IMR-90 (cell line): ENCODE data around the gene TAF11L13. TPM values are rescaled to one million over a fixed set of nuclear protein-coding genes. Genes with fewer than 3 reads are reported as not detected.

Experiments
- ATAC-seq: fragments of 200-7000 bp; cut with Tn5 transposase; 2 replicates; pipeline ENCODE4 v1.9.1; 2020; ENCODE audit warnings: low read depth, mild to moderate bottlenecking, moderate library complexity
- BruUV-seq: library from RNA; stranded (reverse); fragments of 400-500 nt; replicated peaks from 2 replicates; lab custom pipeline; 2021; lab: Mats Ljungman, UMichigan
- CTCF ChIA-PET: fragments of 300-600 bp; formaldehyde crosslinking; extraction: SDS; loops from one replicate; lab custom pipeline; 2021; ENCODE audit warnings: antibody characterized with exemption; lab: Yijun Ruan, JAX
- POLR2A ChIA-PET: fragments of 300-600 bp; sonication (Branson Sonifier 250); formaldehyde crosslinking; loops from one replicate; lab custom pipeline; 2022; ENCODE audit warnings: antibody characterized with exemption; ENCODE audit not compliant: unreplicated experiment; lab: Charles Lee
- DNase-seq: peaks from one replicate; pipeline ENCODE4 v3.0.0; 2013
- H2AFZ ChIP-seq: replicated peaks from 2 replicates; pipeline ENCODE3; 2013; ENCODE audit warnings: low read length, mild to moderate bottlenecking; ENCODE audit not compliant: poor library complexity
- H2AK5ac ChIP-seq: 2 replicates; pipeline ENCODE4 v1.6.1; 2013; ENCODE audit warnings: low read depth, low read length, inconsistent platforms
- H2AK9ac ChIP-seq: replicated peaks from 2 replicates; pipeline ENCODE3; 2013; ENCODE audit warnings: mild to moderate bottlenecking, low read depth, low read length, moderate library complexity; ENCODE audit not compliant: poor library complexity
- H2BK120ac ChIP-seq: 2 replicates; pipeline ENCODE4 v1.6.1; 2013; ENCODE audit warnings: low read depth, low read length, inconsistent platforms
- H2BK15ac ChIP-seq: 3 replicates; pipeline ENCODE4 v1.6.1; 2013; ENCODE audit warnings: low read depth, low read length, inconsistent platforms
- H2BK20ac ChIP-seq: 2 replicates; pipeline ENCODE4 v1.6.1; 2013; ENCODE audit warnings: low read depth, mild to moderate bottlenecking, inconsistent platforms, low read length, moderate library complexity
- H2BK5ac ChIP-seq: 2 replicates; pipeline ENCODE4 v1.6.1; 2013; ENCODE audit warnings: mild to moderate bottlenecking, low read depth, low read length, inconsistent platforms; ENCODE audit not compliant: poor library complexity, severe bottlenecking
- H3K14ac ChIP-seq: replicated peaks from 2 replicates; pipeline ENCODE4 v1.6.1; 2013; ENCODE audit warnings: low read depth, low read length, inconsistent platforms
- H3K18ac ChIP-seq: 2 replicates; pipeline ENCODE4 v1.6.1; 2013; ENCODE audit warnings: low read depth, low read length, control low read depth
- H3K23ac ChIP-seq: 2 replicates; pipeline ENCODE4 v1.6.1; 2013; ENCODE audit warnings: low read depth, low read length, inconsistent platforms
- H3K27ac ChIP-seq: 2 replicates; pipeline ENCODE4 v1.5.1; 2013; ENCODE audit warnings: mild to moderate bottlenecking, control low read depth, low read length; ENCODE audit not compliant: insufficient read depth
- H3K27me3 ChIP-seq: 2 replicates; pipeline ENCODE4 v1.6.1; 2013; ENCODE audit warnings: low read length; ENCODE audit not compliant: control insufficient read depth, insufficient read depth
- H3K36me3 ChIP-seq: 2 replicates; pipeline ENCODE4 v1.6.1; 2013; ENCODE audit warnings: low read length, mixed read lengths; ENCODE audit not compliant: control insufficient read depth, insufficient read depth
- H3K4ac ChIP-seq: 2 replicates; pipeline ENCODE4 v1.6.1; 2013; ENCODE audit warnings: low read depth, low read length, inconsistent platforms
- H3K4me1 ChIP-seq: 2 replicates; pipeline ENCODE4 v1.6.1; 2013; ENCODE audit warnings: low read length, mixed read lengths; ENCODE audit not compliant: control insufficient read depth, insufficient read depth
- H3K4me2 ChIP-seq: 2 replicates; pipeline ENCODE4 v1.6.1; 2013; ENCODE audit warnings: low read depth, mild to moderate bottlenecking, control low read depth, low read length, moderate library complexity
- H3K4me3 ChIP-seq: 2 replicates; pipeline ENCODE4 v1.5.1; 2013; ENCODE audit warnings: low read depth, mild to moderate bottlenecking, control low read depth, low read length, moderate library complexity; ENCODE audit not compliant: insufficient read depth
- H3K56ac ChIP-seq: 2 replicates; pipeline ENCODE4 v1.6.1; 2013; ENCODE audit warnings: low read length, inconsistent platforms; ENCODE audit not compliant: insufficient read depth; ENCODE audit errors: extremely low read depth
- H3K79me1 ChIP-seq, 2 experiments: 2 replicates each; pipeline ENCODE4 v1.6.1; 2013; ENCODE audit warnings: low read length in 2 of 2, inconsistent platforms in 1 of 2, low read depth in 1 of 2
- H3K9ac ChIP-seq: 2 replicates; pipeline ENCODE4 v1.6.1; 2013; ENCODE audit warnings: low read depth, low read length, control low read depth
- H3K9me1 ChIP-seq: 2 replicates; pipeline ENCODE4 v1.6.1; 2013; ENCODE audit warnings: low read length, inconsistent platforms; ENCODE audit not compliant: insufficient read depth
- H3K9me3 ChIP-seq: 2 replicates; pipeline ENCODE4 v1.6.1; 2013; ENCODE audit warnings: low read length; ENCODE audit not compliant: control insufficient read depth, insufficient read depth
- H4K20me1 ChIP-seq: 2 replicates; pipeline ENCODE4 v1.6.1; 2013; ENCODE audit warnings: low read length, inconsistent platforms; ENCODE audit not compliant: insufficient read depth
- H4K5ac ChIP-seq: 2 replicates; pipeline ENCODE4 v1.6.1; 2013; ENCODE audit warnings: mild to moderate bottlenecking, low read depth, low read length, control low read depth
- H4K8ac ChIP-seq, 2 experiments: 2 replicates each; pipeline ENCODE4 v1.6.1; 2013; ENCODE audit warnings: low read depth in 2 of 2, low read length in 2 of 2, control low read depth in 1 of 2, inconsistent platforms in 1 of 2
- H4K91ac ChIP-seq: 2 replicates; pipeline ENCODE4 v1.6.1; 2013; ENCODE audit warnings: low read depth, low read length, inconsistent platforms; ENCODE audit not compliant: insufficient read depth
- CEBPB ChIP-seq: IDR thresholded peaks from 2 replicates; pipeline ENCODE4 v1.6.1; 2012; ENCODE audit warnings: low read depth, low read length, improper control_type of control experiment
- CHD1 ChIP-seq: IDR thresholded peaks from 2 replicates; pipeline ENCODE4 v1.6.1; 2012; ENCODE audit warnings: low read depth, low read length, improper control_type of control experiment
- FOS ChIP-seq: fragments of 150-350 bp; IDR thresholded peaks from 2 replicates; pipeline ENCODE4 v1.6.1; 2016; ENCODE audit warnings: low read depth, low read length
- MAFK ChIP-seq: IDR thresholded peaks from 2 replicates; pipeline ENCODE4 v1.6.1; 2012; ENCODE audit warnings: low read depth, low read length, improper control_type of control experiment
- RCOR1 ChIP-seq: IDR thresholded peaks from 2 replicates; pipeline ENCODE4 v1.6.1; 2012; ENCODE audit warnings: mild to moderate bottlenecking, low read length, improper control_type of control experiment; ENCODE audit not compliant: insufficient replicate concordance
- SMC3 ChIP-seq: fragments of 150-350 bp; IDR thresholded peaks from 2 replicates; pipeline ENCODE4 v1.6.1; 2016; ENCODE audit warnings: low read depth, mild to moderate bottlenecking, antibody characterized with exemption, low read length, moderate library complexity
- WGBS, 2 experiments: methylation state at CpG; one replicate each; pipeline versions ENCODE4 v1.1.5 to v1.1.7; 2013; ENCODE audit warnings: missing lambda C conversion rate in 2 of 2; ENCODE audit not compliant: insufficient read length in 1 of 2; ENCODE audit errors: extremely low coverage in 2 of 2; 5-methylcytosine and 5-hydroxymethylcytosine counted together
- dilution Hi-C: fragments of 300-500 bp; cut with HindIII; formaldehyde crosslinking; loops from one replicate; pipeline ENCODE4 v1.14.3; 2018; ENCODE audit warnings: low sequenced_read_pairs; ENCODE audit not compliant: unreplicated experiment
- in situ Hi-C: fragments of 300-500 bp; cut with MboI; formaldehyde crosslinking; loops from 3 replicates; pipeline ENCODE4 v1.14.3; 2019; ENCODE audit warnings: low sequenced_read_pairs, inconsistent platforms, mixed read lengths
- intact Hi-C: fragments of 100-400 bp; cut with micrococcal nuclease; formaldehyde crosslinking; loops from 2 replicates; pipeline ENCODE4 v1.10.0; 2022
- polyA plus RNA-seq, 3 experiments: library from polyadenylated mRNA; depleted of rRNA; stranded (reverse); fragments of >200 nt; gene quantifications; 2 replicates each; pipeline ENCODE4 v1.2.3, GENCODE V29; 2012; ENCODE audit warnings: low replicate concordance in 1 of 3
- total RNA-seq: library from RNA; depleted of rRNA; stranded (reverse); fragments of >200 nt; gene quantifications from 2 replicates; pipeline ENCODE4 v1.2.3, GENCODE V29; 2012
- TF ChIP-seq, protein P1 (sequence below): fragments of 150-350 bp; IDR thresholded peaks from 2 replicates; pipeline ENCODE4 v1.6.1; 2016; ENCODE audit warnings: low read depth, mild to moderate bottlenecking, low read length, moderate library complexity, borderline replicate concordance

The TAF11L13 gene
- total and polyA plus RNA-seq, 2 of the 4 experiments (the other 2 are of a cell fraction): not detected

GRCh38 chr5:17678751-17679324 lies 47.0 kb downstream of the TAF11L13 start:
- no peak overlapping the region for H2BK120ac ChIP-seq
- H3K4me3 ChIP-seq: no peak overlapping the region
- no peak overlapping the region for H2AK9ac ChIP-seq
- H3K36me3 ChIP-seq: no peaks in the 10 kb centered on the region
- no peak overlapping the region for H3K9ac ChIP-seq
- H3K23ac ChIP-seq: no peak overlapping the region
- ChIA-PET POLR2A (no interaction called here), CTCF (no interaction called here)
- no peaks in the 10 kb centered on the region for H3K9me1 ChIP-seq
- H2BK5ac ChIP-seq: no peak overlapping the region
- H4K20me1 ChIP-seq: no peaks in the 10 kb centered on the region
- DNase-seq (no peak), ATAC-seq (no peak)
- no peaks in the 10 kb centered on the region for H3K27me3 ChIP-seq
- H3K18ac ChIP-seq: no peak overlapping the region
- H3K4me1 ChIP-seq: no peaks in the 10 kb centered on the region
- no peak overlapping the region for H3K14ac ChIP-seq
- TF ChIP-seq RCOR1 (no peak), FOS (no peak), MAFK (no peak), SMC3 (no peak), CEBPB (no peak), CHD1 (no peak)
- TF ChIP-seq, protein P1, sequence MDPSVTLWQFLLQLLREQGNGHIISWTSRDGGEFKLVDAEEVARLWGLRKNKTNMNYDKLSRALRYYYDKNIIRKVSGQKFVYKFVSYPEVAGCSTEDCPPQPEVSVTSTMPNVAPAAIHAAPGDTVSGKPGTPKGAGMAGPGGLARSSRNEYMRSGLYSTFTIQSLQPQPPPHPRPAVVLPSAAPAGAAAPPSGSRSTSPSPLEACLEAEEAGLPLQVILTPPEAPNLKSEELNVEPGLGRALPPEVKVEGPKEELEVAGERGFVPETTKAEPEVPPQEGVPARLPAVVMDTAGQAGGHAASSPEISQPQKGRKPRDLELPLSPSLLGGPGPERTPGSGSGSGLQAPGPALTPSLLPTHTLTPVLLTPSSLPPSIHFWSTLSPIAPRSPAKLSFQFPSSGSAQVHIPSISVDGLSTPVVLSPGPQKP: no peak
- H4K91ac ChIP-seq: no peak overlapping the region
- no peaks in the 10 kb centered on the region for H3K79me1 ChIP-seq
- H2BK20ac ChIP-seq: no peak overlapping the region
- no peak overlapping the region for H3K4me2 ChIP-seq
- no peak overlapping the region for H2BK15ac ChIP-seq
- in situ Hi-C loops: no loop called here
- no peak overlapping the region for H2AFZ ChIP-seq
- no peak overlapping the region for H3K27ac ChIP-seq
- no peak overlapping the region for H2AK5ac ChIP-seq
- intact Hi-C loops: no loop called here
- H3K9me3 ChIP-seq: no peaks in the 10 kb centered on the region
- BruUV-seq: no TSS peak
- no CpG with 5 or more reads among the region's 4 CpGs for WGBS, 2 experiments
- H4K5ac ChIP-seq: no peak overlapping the region
- H3K56ac ChIP-seq: no peak overlapping the region
- dilution Hi-C loops: no loop called here
- H3K4ac ChIP-seq: no peak overlapping the region
- no peak overlapping the region for H4K8ac ChIP-seq
